AG09309 (cell line): ENCODE results near the gene DDX3X.

Experiments used
- DNase-seq: peaks from one replicate; pipeline ENCODE4 v3.0.0-alpha.2; 2010; ENCODE audit warnings: low read depth
- H3K4me3 ChIP-seq: 2 replicates; pipeline ENCODE4 v1.5.1; 2011; ENCODE audit warnings: mild to moderate bottlenecking, low read depth, low read length, moderate library complexity; ENCODE audit not compliant: control insufficient read depth
- TF ChIP-seq, protein P1 (sequence below): IDR thresholded peaks from 2 replicates; pipeline ENCODE4 v1.5.1; 2011; ENCODE audit warnings: mild to moderate bottlenecking, low read depth, low read length, inconsistent platforms; ENCODE audit not compliant: insufficient read depth, control insufficient read depth; ENCODE audit errors: missing control alignments

The DDX3X gene

DNA sequence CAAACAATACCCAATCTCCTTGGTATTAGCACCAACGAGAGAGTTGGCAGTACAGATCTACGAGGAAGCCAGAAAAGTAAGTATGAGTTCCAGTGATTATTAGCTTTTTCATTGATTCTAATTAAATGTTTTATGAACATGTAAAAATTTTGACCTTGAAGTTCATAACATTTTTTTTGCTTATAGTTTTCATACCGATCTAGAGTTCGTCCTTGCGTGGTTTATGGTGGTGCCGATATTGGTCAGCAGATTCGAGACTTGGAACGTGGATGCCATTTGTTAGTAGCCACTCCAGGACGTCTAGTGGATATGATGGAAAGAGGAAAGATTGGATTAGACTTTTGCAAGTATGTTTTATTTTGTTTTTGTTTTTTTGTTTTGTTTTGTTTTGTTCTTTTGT lies 10.1 kb downstream of the DDX3X start:
- no peak overlapping the region for H3K4me3 ChIP-seq
- TF ChIP-seq, protein P1, sequence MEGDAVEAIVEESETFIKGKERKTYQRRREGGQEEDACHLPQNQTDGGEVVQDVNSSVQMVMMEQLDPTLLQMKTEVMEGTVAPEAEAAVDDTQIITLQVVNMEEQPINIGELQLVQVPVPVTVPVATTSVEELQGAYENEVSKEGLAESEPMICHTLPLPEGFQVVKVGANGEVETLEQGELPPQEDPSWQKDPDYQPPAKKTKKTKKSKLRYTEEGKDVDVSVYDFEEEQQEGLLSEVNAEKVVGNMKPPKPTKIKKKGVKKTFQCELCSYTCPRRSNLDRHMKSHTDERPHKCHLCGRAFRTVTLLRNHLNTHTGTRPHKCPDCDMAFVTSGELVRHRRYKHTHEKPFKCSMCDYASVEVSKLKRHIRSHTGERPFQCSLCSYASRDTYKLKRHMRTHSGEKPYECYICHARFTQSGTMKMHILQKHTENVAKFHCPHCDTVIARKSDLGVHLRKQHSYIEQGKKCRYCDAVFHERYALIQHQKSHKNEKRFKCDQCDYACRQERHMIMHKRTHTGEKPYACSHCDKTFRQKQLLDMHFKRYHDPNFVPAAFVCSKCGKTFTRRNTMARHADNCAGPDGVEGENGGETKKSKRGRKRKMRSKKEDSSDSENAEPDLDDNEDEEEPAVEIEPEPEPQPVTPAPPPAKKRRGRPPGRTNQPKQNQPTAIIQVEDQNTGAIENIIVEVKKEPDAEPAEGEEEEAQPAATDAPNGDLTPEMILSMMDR = no peak
- DNase-seq = no peak

DNA sequence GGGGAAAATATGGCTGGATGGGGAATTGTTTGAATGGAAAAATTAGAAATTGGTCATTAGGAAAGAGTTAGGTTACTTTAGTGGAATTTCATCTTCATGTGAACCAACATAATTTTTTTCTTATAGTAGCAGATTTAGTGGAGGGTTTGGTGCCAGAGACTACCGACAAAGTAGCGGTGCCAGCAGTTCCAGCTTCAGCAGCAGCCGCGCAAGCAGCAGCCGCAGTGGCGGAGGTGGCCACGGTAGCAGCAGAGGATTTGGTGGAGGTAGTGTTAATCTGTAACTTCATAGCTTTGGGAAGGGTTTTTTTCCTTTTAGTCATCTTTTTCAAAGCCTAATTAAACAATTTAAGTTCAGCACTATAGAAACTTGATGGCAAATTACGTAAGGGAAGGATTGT lies 13.2 kb downstream of the DDX3X start:
- no peak for DNase-seq
- TF ChIP-seq, protein P1 = no peak
- H3K4me3 ChIP-seq = no peak overlapping the region

DNA sequence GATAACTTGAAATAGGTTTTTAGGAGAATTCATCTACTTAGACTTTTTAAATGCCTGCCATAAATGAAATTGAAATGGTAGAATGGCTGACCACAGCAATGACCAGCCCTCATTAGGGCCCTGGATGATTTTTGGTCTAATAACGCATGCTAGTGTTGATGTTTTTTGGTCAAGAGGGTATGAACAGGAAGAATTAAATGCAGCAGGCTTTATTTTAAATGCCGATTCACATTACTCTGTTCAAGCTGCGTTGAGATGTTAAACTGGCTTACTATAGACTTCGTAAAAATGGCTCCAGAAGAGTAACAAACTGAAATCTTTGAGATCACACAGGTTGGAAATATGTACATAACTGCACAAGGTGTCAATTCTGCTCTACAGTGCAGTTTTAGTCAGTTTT lies 14.6 kb downstream of the DDX3X start:
- TF ChIP-seq, protein P1 = no peak
- H3K4me3 ChIP-seq = no peak overlapping the region
- DNase-seq = no peak

DNA sequence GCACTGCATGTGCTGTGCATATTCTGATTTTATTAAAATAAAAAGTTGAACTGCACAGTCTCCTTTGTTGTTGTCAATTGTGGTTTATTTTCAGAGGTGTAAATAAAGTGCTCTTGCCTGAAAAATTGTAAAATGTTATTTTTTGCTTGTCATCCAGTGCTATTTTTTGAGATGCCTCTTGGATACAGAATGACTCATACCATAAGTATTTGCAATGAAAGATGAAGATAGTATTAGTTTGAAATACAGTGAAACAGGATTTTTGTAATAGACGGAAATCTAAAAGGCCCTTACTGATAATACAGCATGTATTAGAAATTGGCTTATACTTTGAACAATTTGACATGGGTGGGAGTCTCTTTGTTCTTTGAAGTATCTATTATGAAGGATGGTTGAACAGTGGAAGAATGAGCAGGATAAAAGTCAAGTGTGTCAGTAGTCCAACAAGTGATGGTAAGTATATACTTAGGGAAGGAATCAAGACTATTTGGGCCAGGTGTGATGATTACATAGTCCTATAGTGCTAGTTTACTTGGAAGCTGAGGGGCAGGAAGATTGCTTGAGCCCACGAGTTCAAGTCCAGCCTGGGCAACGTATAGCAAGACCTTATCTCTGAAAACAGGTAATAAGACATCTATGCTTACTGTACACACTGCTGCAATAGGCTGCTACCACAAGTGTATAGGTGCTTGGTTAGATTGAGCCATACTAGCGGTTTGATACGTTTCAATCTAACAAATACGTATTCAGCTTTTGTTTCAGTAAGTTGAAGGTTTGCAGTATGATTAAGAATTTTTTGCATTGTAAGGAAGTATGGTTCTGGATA lies 16.4 kb downstream of the DDX3X start:
- no peak for DNase-seq
- H3K4me3 ChIP-seq = no peak overlapping the region
- TF ChIP-seq, protein P1 = no peak

DNA sequence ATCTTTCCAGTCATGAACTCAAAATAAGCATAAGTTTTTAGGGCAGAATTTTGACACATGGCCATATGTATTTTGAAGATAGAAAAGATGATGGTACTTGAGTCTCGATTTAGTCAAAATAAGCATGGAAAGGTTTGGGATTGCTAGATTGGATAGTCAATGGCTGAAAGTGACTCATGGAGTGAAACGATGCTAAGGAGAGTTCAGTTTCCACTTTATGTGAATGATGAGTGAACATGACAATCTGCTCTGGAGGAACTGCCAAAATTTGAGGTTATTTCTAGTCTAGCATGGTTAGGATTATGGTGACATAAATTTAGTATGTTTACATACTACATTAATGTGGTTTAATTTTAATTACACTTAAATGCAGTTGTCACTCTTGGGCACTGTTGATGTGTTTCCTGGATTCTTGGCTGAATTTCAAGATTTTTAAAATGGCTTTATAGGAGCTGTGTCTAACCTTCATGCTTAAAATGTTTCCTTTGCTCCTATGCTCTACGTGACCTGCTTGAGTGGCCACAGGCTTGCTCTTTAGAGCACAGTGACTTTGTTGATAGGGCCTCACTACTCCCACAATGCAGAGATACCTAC lies 17.1 kb downstream of the DDX3X start:
- no peak for DNase-seq
- no peak overlapping the region for H3K4me3 ChIP-seq
- TF ChIP-seq, protein P1 = no peak

DNA sequence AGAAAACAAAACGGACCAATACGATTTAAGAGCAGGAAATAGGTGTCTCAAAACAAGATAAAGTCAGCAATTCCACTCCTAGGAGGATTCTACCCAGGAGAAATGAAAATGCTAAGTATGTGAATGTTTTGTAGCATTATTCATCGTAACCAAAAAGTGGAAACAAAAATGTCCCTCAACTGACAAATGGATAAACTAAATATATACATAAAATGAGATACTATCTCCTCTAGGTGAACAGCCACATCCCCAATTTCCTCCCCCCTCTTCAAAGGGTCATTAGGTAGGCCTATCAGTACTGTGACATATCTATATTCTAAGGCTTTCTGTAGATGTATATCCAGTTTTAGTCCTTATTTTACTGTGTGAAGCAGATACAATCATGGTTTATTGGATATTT lies 18.0 kb downstream of the DDX3X start:
- H3K4me3 ChIP-seq = no peak overlapping the region
- TF ChIP-seq, protein P1 = no peak
- DNase-seq = no peak
